GM21737 (cell line): Measurements from ENCODE around the gene PCDHB10.

ENCODE experiments used
- ATAC-seq: cut with Tn5 transposase; IDR thresholded peaks from one replicate; pipeline ENCODE4 v1.9.1; 2021; ENCODE audit warnings: mild to moderate bottlenecking, moderate library complexity; ENCODE audit not compliant: unreplicated experiment

PCDHB10 gene

GRCh38 chr5:141236516-141237313 is 44.6 kb downstream of the PCDHB10 start:
- no peak for ATAC-seq

GRCh38 chr5:141241496-141241895 is 49.3 kb downstream of the PCDHB10 start:
- no peak for ATAC-seq
